Stimulated activated CD4-positive, alpha-beta T cell treated with anti-CD3 and anti-CD28 coated beads, Interleukin-2, amount 100 ng/mL, for 4 hours (primary cell): ENCODE measurements around the gene SF3A2.

Source experiments
- DNase-seq: peaks from one replicate; pipeline ENCODE4 v3.0.0-alpha.2; 2020; ENCODE audit warnings: low read depth

SF3A2 gene

DNA sequence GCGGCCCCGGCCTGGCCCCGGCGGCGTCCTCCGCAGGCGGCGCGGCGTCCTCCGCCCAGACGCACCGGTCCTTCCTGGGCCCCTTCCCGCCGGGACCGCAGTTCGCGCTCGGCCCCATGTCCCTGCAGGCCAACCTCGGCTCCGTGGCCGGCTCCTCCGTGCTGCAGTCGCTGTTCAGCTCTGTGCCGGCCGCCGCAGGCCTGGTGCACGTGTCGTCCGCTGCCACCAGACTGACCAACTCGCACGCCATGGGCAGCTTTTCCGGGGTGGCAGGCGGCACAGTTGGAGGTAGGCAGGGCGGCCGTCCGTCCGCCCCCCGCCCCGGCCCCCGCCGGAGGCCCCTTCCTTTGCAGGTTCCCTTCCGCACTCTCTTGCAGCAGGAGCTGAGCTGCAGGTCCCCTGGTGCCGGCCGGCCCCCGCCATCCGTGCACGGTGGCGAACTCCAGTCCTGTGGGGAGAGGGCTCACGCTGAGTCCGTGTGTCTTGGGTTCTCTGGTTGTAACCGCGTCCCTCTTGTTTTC is 9.7 kb upstream of the SF3A2 start:
- no peak for DNase-seq

- no peak for DNase-seq
Observed at GRCh38 chr19:2227415-2228156, 9.0 kb upstream of the SF3A2 start.

- no peak for DNase-seq
Observed at GRCh38 chr19:2228157-2229030, 8.2 kb upstream of the SF3A2 start.

DNA sequence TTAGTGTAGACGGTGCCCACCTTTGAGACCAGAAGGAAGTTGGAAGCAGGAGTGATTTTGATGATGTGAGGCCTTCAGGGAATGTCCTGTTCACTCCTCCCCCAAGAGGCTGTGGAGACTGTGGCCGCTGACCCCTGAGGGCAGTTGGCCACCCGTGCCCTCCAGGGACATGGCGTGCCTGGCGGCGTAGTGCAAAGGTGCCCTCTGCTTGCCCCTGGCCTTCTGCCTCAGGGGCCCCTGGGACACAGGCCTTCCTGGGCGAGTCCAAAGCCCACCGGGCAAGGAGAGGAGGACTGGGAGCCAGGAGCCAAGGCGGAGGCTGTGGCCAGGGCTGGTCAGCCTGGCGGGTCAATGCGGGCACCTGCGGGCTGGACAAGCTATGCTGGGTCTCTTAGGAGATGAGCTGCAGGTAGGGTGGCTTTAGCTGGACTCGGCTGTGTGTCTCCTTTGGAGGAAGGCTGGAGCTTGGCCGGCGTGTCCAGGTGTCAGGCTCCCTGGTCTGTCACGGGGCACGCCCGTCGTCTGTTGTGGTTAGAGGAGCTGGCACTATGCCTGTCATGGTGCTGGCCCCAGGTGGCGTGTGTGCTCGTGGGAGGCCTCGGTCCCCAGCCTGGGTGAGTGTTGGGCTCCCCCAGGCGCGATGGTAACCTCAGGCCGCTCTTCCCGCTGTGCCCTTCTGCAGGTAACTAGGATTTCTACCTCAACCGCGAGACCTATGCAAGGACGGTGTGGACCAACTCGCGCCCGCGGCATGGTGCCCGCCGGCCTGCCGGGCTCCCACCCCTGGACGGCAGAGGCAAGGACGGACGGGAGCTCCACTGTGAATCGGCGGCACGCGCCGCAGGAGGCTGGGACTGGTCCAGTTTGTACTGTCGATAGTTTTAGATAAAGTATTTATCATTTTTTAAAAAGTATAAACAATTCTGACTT is 7.3 kb upstream of the SF3A2 start:
- DNase-seq = no peak

GRCh38 chr19:2230033-2230531 is 6.5 kb upstream of the SF3A2 start:
- DNase-seq = no peak

DNA sequence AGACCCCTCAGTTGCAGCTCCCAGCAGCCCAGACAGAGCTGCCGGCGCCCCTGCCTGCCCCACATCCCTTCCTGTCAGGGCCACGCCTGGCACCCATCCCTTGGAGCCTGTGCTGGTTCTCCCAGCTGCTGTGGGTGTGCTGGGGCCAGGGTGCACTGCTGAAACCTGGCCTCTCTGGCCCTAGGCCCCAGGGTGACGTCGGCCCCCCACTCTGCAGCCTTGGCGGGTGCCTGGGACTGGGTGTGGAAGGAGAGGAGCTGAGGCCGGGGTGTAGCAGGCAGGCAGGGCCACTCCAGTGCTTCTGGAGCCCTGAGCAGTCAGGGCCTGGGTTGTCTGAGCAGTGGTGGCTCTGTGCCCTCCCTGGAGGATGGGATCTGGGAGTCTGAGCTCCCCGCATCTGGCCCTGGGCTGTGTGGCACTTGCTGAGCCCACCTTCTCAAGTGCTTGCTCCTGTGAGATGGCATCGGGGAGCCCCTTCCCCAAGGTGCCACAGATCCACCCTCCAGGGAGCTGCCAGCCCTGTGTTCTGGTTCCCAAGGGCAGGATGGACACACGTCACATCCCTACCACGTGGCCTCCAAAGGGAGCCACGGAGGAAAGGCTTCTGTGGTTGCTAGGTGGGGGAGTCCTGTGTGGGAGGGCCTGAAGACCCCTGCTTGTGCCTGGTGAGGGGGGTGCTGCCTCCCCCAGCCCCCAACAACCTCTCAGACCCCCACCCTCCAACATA is 5.7 kb upstream of the SF3A2 start:
- no peak for DNase-seq

- DNase-seq = no peak
Observed at GRCh38 chr19:2231621-2232221, 4.9 kb upstream of the SF3A2 start.

- DNase-seq = no peak
Observed at GRCh38 chr19:2232286-2233151, 4.1 kb upstream of the SF3A2 start.

GRCh38 chr19:2233601-2234280 is 2.9 kb upstream of the SF3A2 start:
- no peak for DNase-seq

DNA sequence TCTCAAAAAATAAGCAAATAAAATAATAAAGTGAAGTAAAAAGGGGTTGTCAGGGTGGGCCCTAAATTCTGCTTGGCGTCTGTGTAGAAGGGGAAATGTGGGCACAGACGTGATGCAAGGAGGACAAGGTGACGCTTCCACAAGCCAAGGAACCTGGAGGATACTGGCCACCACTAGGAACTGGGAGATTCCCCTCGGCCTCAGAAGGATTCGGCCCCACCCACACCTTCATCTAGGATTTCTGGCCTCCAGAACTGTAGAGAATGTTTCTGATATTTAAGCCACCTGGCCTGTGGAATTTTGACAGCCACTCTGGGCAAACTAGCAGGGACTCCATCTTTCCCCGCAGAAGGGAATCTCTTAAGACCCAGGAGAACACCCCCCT is 1.6 kb upstream of the SF3A2 start:
- no peak for DNase-seq

DNA sequence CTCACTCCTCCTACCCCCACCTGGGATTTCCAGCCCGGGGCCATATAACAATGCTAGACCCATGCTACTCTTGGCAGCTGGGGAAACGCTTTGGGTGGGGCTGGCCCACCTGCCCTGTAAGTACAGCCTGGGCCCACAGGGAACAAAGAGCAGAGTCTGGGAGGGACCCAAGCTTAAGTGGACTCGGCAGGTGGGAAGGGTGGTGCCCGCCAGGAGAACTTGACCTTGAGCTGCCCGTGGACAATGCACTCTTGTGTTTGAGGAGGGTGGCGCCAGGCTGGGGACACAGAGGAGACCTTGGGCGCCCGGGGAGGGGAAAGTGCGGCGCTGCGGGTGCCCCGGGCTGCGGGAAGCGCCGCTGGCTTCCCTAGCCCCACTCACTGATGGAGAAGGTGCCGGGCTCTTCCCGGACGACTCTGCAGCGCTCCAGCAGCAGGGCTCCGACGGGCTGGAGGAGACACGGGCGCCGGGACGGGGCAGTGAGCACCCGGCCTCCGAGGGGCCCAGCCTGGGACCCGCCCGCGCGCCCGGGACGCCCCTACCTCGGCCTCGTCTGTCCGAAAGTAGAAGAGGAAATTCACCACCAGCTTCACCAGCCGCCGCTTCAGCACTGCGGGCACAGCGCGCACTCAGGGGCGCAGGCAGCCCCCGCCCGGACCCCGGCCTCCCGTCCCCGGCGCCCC is 1.1 kb upstream of the SF3A2 start:
- no peak for DNase-seq

- no peak for DNase-seq
Observed at GRCh38 chr19:2236064-2236313, 635 bp upstream of the SF3A2 start.

DNA sequence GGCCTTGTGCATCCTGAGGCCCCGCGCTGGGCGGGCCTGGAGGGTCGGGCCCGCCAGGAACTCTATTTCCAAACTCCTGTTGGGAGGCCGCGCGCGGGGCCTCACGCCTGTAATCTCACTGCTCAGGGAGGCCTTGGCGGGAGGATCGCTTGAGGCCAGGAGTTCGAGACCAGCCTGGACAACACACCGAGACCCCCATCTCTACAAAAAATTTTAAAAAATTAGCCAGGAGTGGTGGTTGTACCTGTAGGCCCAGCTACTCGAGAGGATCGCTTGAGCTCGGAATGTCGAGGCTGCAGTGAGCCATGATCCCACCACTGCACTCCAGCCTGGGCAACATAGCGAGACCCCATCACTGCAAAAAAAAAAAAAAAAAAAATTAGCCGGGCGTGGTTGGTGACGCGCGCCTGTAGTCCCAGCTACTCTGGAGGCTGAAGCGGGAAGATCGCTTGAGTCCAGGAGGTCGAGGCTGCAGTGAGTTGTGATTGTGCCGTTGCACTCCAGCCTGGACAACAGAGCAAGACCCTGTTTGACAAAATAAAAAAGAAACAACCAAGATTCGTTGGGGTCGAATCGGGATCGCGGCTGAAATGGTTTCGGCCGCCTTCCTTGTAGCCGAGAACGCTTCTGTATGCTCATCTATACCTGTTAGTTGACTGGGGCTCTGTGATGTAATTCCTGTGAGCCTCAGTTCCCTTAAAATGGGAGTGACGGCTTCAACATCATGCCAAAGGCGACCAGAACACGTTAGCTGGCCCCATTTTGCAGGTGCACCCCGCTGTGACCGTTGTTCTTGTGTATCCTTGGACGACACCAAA is 636 bp downstream of the SF3A2 start:
- DNase-seq = no peak

GRCh38 chr19:2237869-2238153 is 1.2 kb downstream of the SF3A2 start:
- no peak for DNase-seq

DNA sequence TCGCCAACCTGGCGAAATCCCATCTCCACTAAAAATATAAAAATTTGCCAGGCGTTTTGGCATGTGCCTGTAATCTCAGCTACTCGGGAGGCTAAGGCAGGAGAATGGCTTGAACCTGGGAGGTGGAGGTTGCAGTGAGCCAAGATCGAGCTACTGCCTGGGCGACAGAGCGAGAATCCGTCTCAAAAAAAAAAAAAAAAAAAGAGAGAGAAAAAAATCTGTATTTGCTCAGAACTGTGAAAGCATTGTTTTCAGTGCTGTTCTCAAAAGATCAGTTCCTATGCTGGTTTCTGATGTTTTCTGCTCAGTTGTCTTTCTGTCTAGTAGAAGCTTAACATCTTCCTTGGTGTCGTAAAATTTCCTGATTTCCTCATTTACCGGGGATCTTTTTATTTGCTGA is 2.5 kb downstream of the SF3A2 start:
- DNase-seq = no peak

DNA sequence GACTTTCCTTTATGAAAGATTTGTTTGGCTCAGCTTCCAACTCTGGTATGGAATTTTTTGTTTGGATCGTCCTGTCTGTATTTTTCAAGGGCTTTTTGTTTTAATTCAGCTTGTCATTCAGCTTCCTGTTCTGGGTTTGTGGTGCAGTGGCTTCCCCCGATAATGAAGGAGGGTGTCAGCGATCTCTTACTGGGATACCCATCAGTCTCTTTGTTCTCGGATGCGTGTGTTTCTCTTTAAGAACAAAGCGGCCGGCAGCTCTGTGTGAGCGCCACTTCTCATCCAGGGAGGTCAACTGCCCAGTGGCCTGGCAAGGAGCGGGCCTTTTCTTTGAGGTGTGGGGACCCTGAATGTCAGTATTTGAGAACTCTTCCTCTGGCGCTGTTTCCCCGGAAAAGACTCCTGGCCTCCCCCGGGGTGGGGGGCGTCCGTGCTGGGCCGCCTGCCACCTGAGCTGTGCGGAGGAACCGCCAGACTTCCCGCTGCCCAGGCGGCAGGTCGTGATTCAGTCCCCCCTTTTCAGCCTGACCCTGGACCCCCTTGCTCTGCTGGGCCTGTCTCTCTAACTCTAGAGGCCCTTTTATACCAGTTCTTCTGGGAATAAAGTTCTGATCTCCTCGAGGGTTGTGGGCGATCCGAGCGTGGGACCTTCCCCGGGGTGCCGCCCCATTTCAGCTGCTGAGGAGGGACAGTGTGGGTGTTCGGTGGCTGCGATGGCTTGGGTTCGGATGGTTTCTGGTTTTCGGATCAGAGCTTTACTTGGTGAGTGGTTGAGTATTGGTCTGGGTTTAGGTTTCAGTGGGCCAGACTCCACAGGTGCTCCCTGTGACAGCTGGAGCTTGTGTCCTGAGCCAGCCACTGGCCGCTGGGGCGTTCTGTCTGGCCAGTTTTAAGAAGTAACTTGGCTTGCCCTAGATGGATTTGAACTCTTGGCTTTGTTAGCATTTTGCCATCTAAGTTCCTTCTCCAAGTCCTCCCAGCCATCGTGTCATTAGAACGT is 3.4 kb downstream of the SF3A2 start:
- no peak for DNase-seq
